ENCODE measurements around the gene SRRT. TPM values are rescaled to one million over a fixed set of nuclear protein-coding genes. Genes with fewer than 3 reads are reported as not detected.

The SRRT gene
- total and polyA plus RNA-seq, 4 donors, result 27.2 to 45.0 (median 30.3) TPM

DNA sequence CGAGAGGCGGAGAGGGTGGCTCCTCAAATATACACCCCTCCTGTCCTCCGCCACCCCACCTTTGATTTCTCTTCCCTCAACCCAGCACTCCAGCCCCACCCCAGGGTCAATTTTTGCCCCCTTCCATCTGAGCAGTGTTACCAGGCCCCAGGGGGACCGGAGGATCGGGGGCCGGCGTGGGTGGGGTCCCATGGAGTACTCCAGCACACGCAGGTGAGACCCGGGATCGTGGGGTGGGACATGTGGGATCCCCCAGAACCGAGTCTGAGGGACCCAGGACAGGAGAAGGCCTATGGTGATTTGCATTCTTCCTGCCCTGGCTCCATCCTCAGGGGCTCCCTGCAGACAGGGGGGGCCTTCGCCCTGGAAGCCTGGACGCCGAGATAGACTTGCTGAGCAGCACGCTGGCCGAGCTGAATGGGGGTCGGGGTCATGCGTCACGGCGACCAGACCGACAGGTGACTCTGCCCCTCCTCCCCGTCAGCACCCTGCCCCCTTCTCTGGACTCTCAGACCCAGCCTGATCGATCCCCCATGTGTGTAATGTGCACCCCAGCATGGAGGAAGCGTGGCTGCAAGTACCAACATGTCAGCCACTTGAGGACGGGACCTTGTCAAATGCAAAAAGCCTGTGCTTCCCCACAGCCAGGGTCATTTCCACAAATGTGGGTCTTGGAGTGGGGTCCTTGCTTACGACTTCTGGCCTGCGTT is 7.0 kb upstream of the SRRT start:
- H3K27me3 ChIP-seq (ENCODE audit: control insufficient read depth in 4 of 4, insufficient read depth in 4 of 4, low read length in 3 of 4), result no peaks in the 10 kb centered on the region
- WGBS, result 21% methylated on average over 27 of the region's 27 CpGs
- H3K9ac ChIP-seq (ENCODE audit: low read depth in 1 of 2, low read length in 2 of 2), result peak overlapping the region; percentile 70 to 78
- H3K36me3 ChIP-seq (ENCODE audit: control insufficient read depth in 4 of 4, insufficient read depth in 3 of 4, low read depth in 1 of 4, low read length in 3 of 4), result peaks cover 0 to 25% (median 14%) of the 10 kb centered on the region in 4 donors
- peak overlapping the region; percentile 68 to 80 (median 79) for H3K4me3 ChIP-seq (ENCODE audit: low read depth in 1 of 3, low read length in 3 of 3)
- no peaks in the 10 kb centered on the region for H3K9me3 ChIP-seq (ENCODE audit: control insufficient read depth in 4 of 4, low read length in 3 of 4)
- H3K4me1 ChIP-seq (ENCODE audit: control insufficient read depth in 4 of 4, insufficient read depth in 4 of 4, low read length in 3 of 4), result peaks cover 13 to 33% (median 20%) of the 10 kb centered on the region in 4 donors
- H3K27ac ChIP-seq (ENCODE audit: low read depth in 1 of 2, low read length in 2 of 2), result peak overlapping the region; percentile 92 to 99
- TF ChIP-seq, protein P1, sequence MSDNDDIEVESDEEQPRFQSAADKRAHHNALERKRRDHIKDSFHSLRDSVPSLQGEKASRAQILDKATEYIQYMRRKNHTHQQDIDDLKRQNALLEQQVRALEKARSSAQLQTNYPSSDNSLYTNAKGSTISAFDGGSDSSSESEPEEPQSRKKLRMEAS (IDR thresholded peaks at IDR 0.05), result peak; percentile 43
- no peak for TF ChIP-seq EGR1 (IDR thresholded peaks at IDR 0.05; ENCODE audit: low read depth in 2 of 2)
- TF ChIP-seq, protein P2, sequence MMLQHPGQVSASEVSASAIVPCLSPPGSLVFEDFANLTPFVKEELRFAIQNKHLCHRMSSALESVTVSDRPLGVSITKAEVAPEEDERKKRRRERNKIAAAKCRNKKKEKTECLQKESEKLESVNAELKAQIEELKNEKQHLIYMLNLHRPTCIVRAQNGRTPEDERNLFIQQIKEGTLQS (IDR thresholded peaks at IDR 0.05), result no peak
- TF ChIP-seq JUND (IDR thresholded peaks at IDR 0.05), result peak in 1 of 2 donors; percentile 7
- TF ChIP-seq, protein P3, sequence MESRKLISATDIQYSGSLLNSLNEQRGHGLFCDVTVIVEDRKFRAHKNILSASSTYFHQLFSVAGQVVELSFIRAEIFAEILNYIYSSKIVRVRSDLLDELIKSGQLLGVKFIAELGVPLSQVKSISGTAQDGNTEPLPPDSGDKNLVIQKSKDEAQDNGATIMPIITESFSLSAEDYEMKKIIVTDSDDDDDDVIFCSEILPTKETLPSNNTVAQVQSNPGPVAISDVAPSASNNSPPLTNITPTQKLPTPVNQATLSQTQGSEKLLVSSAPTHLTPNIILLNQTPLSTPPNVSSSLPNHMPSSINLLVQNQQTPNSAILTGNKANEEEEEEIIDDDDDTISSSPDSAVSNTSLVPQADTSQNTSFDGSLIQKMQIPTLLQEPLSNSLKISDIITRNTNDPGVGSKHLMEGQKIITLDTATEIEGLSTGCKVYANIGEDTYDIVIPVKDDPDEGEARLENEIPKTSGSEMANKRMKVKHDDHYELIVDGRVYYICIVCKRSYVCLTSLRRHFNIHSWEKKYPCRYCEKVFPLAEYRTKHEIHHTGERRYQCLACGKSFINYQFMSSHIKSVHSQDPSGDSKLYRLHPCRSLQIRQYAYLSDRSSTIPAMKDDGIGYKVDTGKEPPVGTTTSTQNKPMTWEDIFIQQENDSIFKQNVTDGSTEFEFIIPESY (IDR thresholded peaks at IDR 0.05), result no peak
- TF ChIP-seq, protein P4, sequence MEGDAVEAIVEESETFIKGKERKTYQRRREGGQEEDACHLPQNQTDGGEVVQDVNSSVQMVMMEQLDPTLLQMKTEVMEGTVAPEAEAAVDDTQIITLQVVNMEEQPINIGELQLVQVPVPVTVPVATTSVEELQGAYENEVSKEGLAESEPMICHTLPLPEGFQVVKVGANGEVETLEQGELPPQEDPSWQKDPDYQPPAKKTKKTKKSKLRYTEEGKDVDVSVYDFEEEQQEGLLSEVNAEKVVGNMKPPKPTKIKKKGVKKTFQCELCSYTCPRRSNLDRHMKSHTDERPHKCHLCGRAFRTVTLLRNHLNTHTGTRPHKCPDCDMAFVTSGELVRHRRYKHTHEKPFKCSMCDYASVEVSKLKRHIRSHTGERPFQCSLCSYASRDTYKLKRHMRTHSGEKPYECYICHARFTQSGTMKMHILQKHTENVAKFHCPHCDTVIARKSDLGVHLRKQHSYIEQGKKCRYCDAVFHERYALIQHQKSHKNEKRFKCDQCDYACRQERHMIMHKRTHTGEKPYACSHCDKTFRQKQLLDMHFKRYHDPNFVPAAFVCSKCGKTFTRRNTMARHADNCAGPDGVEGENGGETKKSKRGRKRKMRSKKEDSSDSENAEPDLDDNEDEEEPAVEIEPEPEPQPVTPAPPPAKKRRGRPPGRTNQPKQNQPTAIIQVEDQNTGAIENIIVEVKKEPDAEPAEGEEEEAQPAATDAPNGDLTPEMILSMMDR (IDR thresholded peaks at IDR 0.05; ENCODE audit: low read depth, low read length, missing input control), result no peak
- TF ChIP-seq YY1 (IDR thresholded peaks at IDR 0.05), result peak; percentile 48
- TF ChIP-seq, protein P5, sequence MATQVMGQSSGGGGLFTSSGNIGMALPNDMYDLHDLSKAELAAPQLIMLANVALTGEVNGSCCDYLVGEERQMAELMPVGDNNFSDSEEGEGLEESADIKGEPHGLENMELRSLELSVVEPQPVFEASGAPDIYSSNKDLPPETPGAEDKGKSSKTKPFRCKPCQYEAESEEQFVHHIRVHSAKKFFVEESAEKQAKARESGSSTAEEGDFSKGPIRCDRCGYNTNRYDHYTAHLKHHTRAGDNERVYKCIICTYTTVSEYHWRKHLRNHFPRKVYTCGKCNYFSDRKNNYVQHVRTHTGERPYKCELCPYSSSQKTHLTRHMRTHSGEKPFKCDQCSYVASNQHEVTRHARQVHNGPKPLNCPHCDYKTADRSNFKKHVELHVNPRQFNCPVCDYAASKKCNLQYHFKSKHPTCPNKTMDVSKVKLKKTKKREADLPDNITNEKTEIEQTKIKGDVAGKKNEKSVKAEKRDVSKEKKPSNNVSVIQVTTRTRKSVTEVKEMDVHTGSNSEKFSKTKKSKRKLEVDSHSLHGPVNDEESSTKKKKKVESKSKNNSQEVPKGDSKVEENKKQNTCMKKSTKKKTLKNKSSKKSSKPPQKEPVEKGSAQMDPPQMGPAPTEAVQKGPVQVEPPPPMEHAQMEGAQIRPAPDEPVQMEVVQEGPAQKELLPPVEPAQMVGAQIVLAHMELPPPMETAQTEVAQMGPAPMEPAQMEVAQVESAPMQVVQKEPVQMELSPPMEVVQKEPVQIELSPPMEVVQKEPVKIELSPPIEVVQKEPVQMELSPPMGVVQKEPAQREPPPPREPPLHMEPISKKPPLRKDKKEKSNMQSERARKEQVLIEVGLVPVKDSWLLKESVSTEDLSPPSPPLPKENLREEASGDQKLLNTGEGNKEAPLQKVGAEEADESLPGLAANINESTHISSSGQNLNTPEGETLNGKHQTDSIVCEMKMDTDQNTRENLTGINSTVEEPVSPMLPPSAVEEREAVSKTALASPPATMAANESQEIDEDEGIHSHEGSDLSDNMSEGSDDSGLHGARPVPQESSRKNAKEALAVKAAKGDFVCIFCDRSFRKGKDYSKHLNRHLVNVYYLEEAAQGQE (IDR thresholded peaks at IDR 0.05), result no peak
- TF ChIP-seq TAF1 (conservative IDR thresholded peaks at IDR 0.05), result no peak
- TF ChIP-seq HNF4A (conservative IDR thresholded peaks at IDR 0.05), result peak; percentile 84 to 88
- TF ChIP-seq SP1 (IDR thresholded peaks at IDR 0.05), result peak; percentile 60
- peak; percentile 71 for TF ChIP-seq HNF4G (IDR thresholded peaks at IDR 0.05)
- TF ChIP-seq RXRA (IDR thresholded peaks at IDR 0.05), result peak; percentile 39 to 44
- no peak for TF ChIP-seq FOXA2 (IDR thresholded peaks at IDR 0.05)
- TF ChIP-seq GABPA (IDR thresholded peaks at IDR 0.05 in 1 of 2, conservative IDR thresholded peaks at IDR 0.05 in 1 of 2), result no peak
- DNase-seq (ENCODE audit: low spot score), result peak; percentile 73

Measured in liver (tissue), 9 donors.